K562 (cell line): ENCODE results near the gene CSNK1G2. TPM values are rescaled to one million over a fixed set of nuclear protein-coding genes. Genes with fewer than 3 reads are reported as not detected.
A peak's percentile ranks its signal among the peaks of the same experiment; 100 is the strongest.

Experiments
- ATAC-seq: fragments of 200-7000 bp; cut with Tn5 transposase; 3 replicates; pipeline ENCODE4 v1.9.1; 2020; ENCODE audit warnings: moderate library complexity
- BruUV-seq: library from RNA; stranded (reverse); fragments of 400-500 nt; replicated peaks from 2 replicates; lab custom pipeline; 2021; lab: Mats Ljungman, UMichigan
- CTCF ChIA-PET: fragments of 300-600 bp; formaldehyde crosslinking; extraction: SDS; loops from one replicate; lab custom pipeline; 2021; ENCODE audit warnings: low intra/inter-chr PET ratio; lab: Yijun Ruan, JAX
- POLR2A ChIA-PET: fragments of 300-600, 350-650 bp; sonication (Branson Sonifier 250); formaldehyde crosslinking; extraction: SDS; loops from one replicate; lab custom pipeline; 2021; ENCODE audit warnings: antibody characterized with exemption, inconsistent platforms; lab: Yijun Ruan, JAX
- DNase-seq, 4 experiments: peaks; one replicate each; pipeline versions ENCODE4 v3.0.0 to v3.0.0-alpha.2; 2011 to 2018; ENCODE audit warnings: low spot score in 3 of 4, mixed read lengths in 3 of 4; ENCODE audit errors: extremely low read depth in 1 of 4
- FAIRE-seq: peaks from 2 replicates; lab custom pipeline; 2011; peaks lifted over from hg19 to GRCh38; lab: Jason Lieb, UNC
- H2AFZ ChIP-seq: 2 replicates; pipeline ENCODE4 v1.6.0; 2011; ENCODE audit warnings: low read depth, low read length, control low read depth, inconsistent platforms
- H3K27ac ChIP-seq: fragments of 200-600 bp; 3 replicates; pipeline ENCODE4 v1.8.0; 2011; ENCODE audit warnings: low read depth, mild to moderate bottlenecking, control low read depth, inconsistent platforms, low read length, moderate library complexity, mixed read lengths; ENCODE audit errors: extremely low read depth
- H3K27me3 ChIP-seq, 2 experiments: fragments of 300-600 bp in 1 of 2; 2 replicates in 1 of 2; 3 replicates in 1 of 2; pipeline versions ENCODE4 v1.6.0 to v1.8.0; 2011; ENCODE audit warnings: inconsistent platforms in 2 of 2, low read length in 2 of 2, mild to moderate bottlenecking in 1 of 2, mixed read lengths in 1 of 2, moderate library complexity in 1 of 2; ENCODE audit not compliant: control insufficient read depth in 2 of 2, insufficient read depth in 2 of 2
- H3K36me3 ChIP-seq: fragments of 300-600 bp; 3 replicates; pipeline ENCODE4 v1.8.0; 2011; ENCODE audit warnings: mild to moderate bottlenecking, low read length, inconsistent platforms; ENCODE audit not compliant: control insufficient read depth, insufficient read depth
- H3K4me1 ChIP-seq, 2 experiments: fragments of 200-600 bp in 1 of 2; replicated peaks in 1 of 2; 2 replicates in 1 of 2; 3 replicates in 1 of 2; pipeline versions ENCODE4 v1.5.1 to v1.8.0; 2011; ENCODE audit warnings: inconsistent platforms in 2 of 2, low read length in 2 of 2, mild to moderate bottlenecking in 1 of 2, mixed read lengths in 1 of 2, moderate library complexity in 1 of 2; ENCODE audit not compliant: control insufficient read depth in 2 of 2, insufficient read depth in 2 of 2
- H3K4me2 ChIP-seq: 2 replicates; pipeline ENCODE4 v1.6.1; 2011; ENCODE audit warnings: low read length, control low read depth, inconsistent platforms, mixed read lengths; ENCODE audit not compliant: insufficient read depth
- H3K4me3 ChIP-seq: fragments of 200-600 bp; sonication (generic), shearing (Covaris generic); 2 replicates; pipeline ENCODE4 v1.5.1; 2016; ENCODE audit warnings: control low read depth, inconsistent platforms
- H3K79me2 ChIP-seq: fragments of 200-600 bp; 3 replicates; pipeline ENCODE4 v1.8.0; 2011; ENCODE audit warnings: low read length, inconsistent platforms; ENCODE audit not compliant: control insufficient read depth, insufficient read depth
- H3K9ac ChIP-seq, 2 experiments: 2 replicates each; pipeline versions ENCODE4 v1.6.0 to v1.6.1; 2011; ENCODE audit warnings: low read depth in 2 of 2, low read length in 2 of 2, control low read depth in 1 of 2, inconsistent platforms in 1 of 2, mild to moderate bottlenecking in 1 of 2, mixed read lengths in 1 of 2; ENCODE audit not compliant: insufficient read depth in 1 of 2
- H3K9me1 ChIP-seq: one replicate; pipeline ENCODE4 v1.6.0; 2011; ENCODE audit warnings: inconsistent platforms, mild to moderate bottlenecking, low read length, moderate library complexity; ENCODE audit not compliant: control insufficient read depth, insufficient read depth
- H3K9me3 ChIP-seq: replicated peaks from 2 replicates; pipeline ENCODE4 v1.5.1; 2011; ENCODE audit warnings: low read depth, low read length, inconsistent platforms; ENCODE audit not compliant: control insufficient read depth, insufficient read depth
- H4K20me1 ChIP-seq: replicated peaks from 2 replicates; pipeline ENCODE4 v1.6.1; 2011; ENCODE audit warnings: low read length, inconsistent platforms, mixed read lengths; ENCODE audit not compliant: control insufficient read depth, insufficient read depth
- CBFA2T3 ChIP-seq: fragments of 450-650 bp; IDR thresholded peaks from 2 replicates; pipeline ENCODE4 v1.6.1; 2017
- ELF1 ChIP-seq: fragments of 200-800 bp; sonication (Bioruptor generic); IDR thresholded peaks from 2 replicates; pipeline ENCODE4 v1.6.1; 2016; ENCODE audit warnings: missing genetic modification characterization, missing compliant biosample characterization
- HDAC3 ChIP-seq: fragments of 450-650 bp; IDR thresholded peaks from 2 replicates; pipeline ENCODE4 v1.6.1; 2018; ENCODE audit warnings: borderline replicate concordance, mild to moderate bottlenecking, moderate library complexity; ENCODE audit not compliant: partially characterized antibody
- PHB ChIP-seq: fragments of 250-450 bp; sonication (Bioruptor Pico); IDR thresholded peaks from 2 replicates; pipeline ENCODE4 v1.5.0; 2021
- PPARD ChIP-seq: fragments of 250-450 bp; sonication (Bioruptor Pico); IDR thresholded peaks from 2 replicates; pipeline ENCODE4 v1.8.0; 2022; ENCODE audit warnings: inconsistent platforms, mild to moderate bottlenecking, moderate library complexity
- RBM34 ChIP-seq: fragments of 200-400 bp; formaldehyde crosslinking; IDR thresholded peaks from 2 replicates; pipeline ENCODE4 v1.6.1; 2018; ENCODE audit warnings: low read length, borderline replicate concordance; ENCODE audit not compliant: insufficient read depth
- RCOR1 ChIP-seq, 2 experiments: IDR thresholded peaks; 2 replicates each; pipeline ENCODE4 v1.6.1; 2012; ENCODE audit warnings: low read depth in 2 of 2, low read length in 2 of 2, borderline replicate concordance in 1 of 2, improper control_type of control experiment in 1 of 2
- SNIP1 ChIP-seq: fragments of 450-650 bp; IDR thresholded peaks from 2 replicates; pipeline ENCODE4 v1.7.1; 2017; ENCODE audit warnings: low read depth, mild to moderate bottlenecking
- SREBF1 ChIP-seq: fragments of 150-350 bp; IDR thresholded peaks from 2 replicates; pipeline ENCODE4 v1.6.1; 2014; ENCODE audit warnings: antibody characterized with exemption, low read depth, low read length, borderline replicate concordance
- ZNF316 ChIP-seq: fragments of 450-650 bp; IDR thresholded peaks from 2 replicates; pipeline ENCODE4 v1.6.1; 2016
- ZNF695 ChIP-seq: fragments of 450-650 bp; formaldehyde crosslinking; IDR thresholded peaks from 2 replicates; pipeline ENCODE4 v1.4.0; 2020; ENCODE audit warnings: mild to moderate bottlenecking, moderate library complexity
- ZZZ3 ChIP-seq: fragments of 450-650 bp; IDR thresholded peaks from 2 replicates; pipeline ENCODE4 v1.6.1; 2016; ENCODE audit warnings: antibody characterized with exemption, mild to moderate bottlenecking, moderate library complexity
- WGBS: fragments of 100-300 bp; shearing (Covaris generic); methylation state at CpG from one replicate; pipeline ENCODE4 v1.1.6; 2016; ENCODE audit warnings: low coverage, mixed read lengths; ENCODE audit not compliant: insufficient coverage; ENCODE audit errors: missing lambda C conversion rate; 5-methylcytosine and 5-hydroxymethylcytosine counted together
- in situ Hi-C: fragments of 300-500 bp; cut with MboI; formaldehyde crosslinking; loops from 4 replicates; pipeline ENCODE4 v1.15.0; 2018; ENCODE audit warnings: inconsistent platforms, mixed read lengths
- intact Hi-C: fragments of 100-400 bp; cut with micrococcal nuclease; formaldehyde crosslinking; loops from 2 replicates; pipeline ENCODE4 v1.14.2; 2022
- polyA plus RNA-seq, 8 experiments: library from polyadenylated mRNA; depleted of rRNA in 4 of 8; stranded (reverse) in 5 of 8; unstranded in 3 of 8; fragments of >200 nt; fragmentation: Nextera tagmentation in 2 of 8; fragmentation: Illumina TruSeq in 1 of 8; extraction: Ambion mirVana in 2 of 8; extraction: Trizol in 1 of 8; gene quantifications; 2 replicates each; pipeline versions ENCODE4 v1.2.1 to v1.2.3, GENCODE V29; 2011 to 2014; ENCODE audit warnings: inconsistent platforms in 1 of 8, missing spikeins in 1 of 8
- total RNA-seq, 7 experiments: library from RNA; depleted of rRNA in 6 of 7; stranded (reverse); fragments of >200 nt in 6 of 7; fragmentation: Illumina TruSeq in 2 of 7; extraction: Trizol in 2 of 7; gene quantifications; 2 replicates each; pipeline versions ENCODE4 v1.2.1 to v1.2.3, GENCODE V29; 2011 to 2021; ENCODE audit warnings: low replicate concordance in 1 of 7
- TF ChIP-seq, protein P1 (sequence below): fragments of 250-450 bp; sonication (Bioruptor Pico); IDR thresholded peaks from 2 replicates; pipeline ENCODE4 v1.4.0; 2020; ENCODE audit warnings: mild to moderate bottlenecking, moderate library complexity, borderline replicate concordance
- TF ChIP-seq, protein P2 (sequence below): IDR thresholded peaks from 3 replicates; pipeline ENCODE4 v1.6.1; 2011; ENCODE audit warnings: borderline replicate concordance, mild to moderate bottlenecking; ENCODE audit not compliant: insufficient read length, insufficient read depth
- TF ChIP-seq, protein P3 (sequence below): fragments of 450-650 bp; formaldehyde crosslinking; IDR thresholded peaks from 2 replicates; pipeline ENCODE4 v1.4.0; 2020; ENCODE audit warnings: mild to moderate bottlenecking, moderate library complexity

CSNK1G2 gene
- total and polyA plus RNA-seq, 9 of the 15 experiments (the other 6 are each of a cell fraction or from before 2014, with no cell fraction given) = 0.48 to 119 (median 49.5) TPM

DNA sequence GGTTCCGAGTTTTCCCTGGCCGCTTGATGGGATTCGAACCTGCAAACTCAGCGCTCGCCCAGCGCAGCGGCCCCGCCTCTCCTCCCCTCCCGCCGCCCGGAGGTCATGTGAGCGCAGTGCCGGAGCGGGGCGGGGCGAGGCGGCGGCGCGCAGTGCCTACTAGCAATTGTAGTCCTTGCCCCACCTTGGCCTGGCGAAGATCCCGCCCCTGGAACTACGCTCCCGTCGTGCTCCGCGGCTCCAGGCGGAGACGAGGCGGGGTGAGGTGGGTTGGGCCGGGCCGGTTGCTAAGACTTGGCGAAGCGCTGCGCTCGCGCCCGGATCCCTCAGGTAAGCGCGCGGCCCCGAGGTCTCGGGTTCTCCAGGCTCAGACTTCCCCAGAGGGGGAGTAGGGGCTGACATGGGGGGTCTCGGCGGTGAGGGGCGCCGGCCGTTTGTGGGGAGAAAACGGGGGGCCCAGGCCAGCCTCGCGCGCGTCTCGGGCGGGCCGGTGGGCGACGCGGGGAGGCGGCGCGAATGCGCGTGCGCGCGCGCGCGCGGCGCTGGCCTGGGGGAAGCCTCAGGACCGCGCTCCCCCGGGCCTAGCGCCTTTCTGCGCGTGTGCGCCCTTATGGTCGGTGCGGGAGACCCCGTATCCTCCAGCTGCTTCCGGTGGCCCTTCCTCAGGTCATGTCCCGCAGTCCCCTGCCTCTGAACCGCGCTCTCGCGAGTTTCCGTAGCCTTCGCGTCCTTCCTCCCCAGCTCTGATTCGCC is 35.7 kb upstream of the CSNK1G2 start, which contains the start of the genes ADAT3 and SCAMP4:
Gene ADAT3 (plus strand): TSS at position 290 of the 753 bp plus-strand sequence. CDS start 6,649 bp downstream, outside the sequence.
Gene SCAMP4 (plus strand): TSS at position 290 of the 753 bp plus-strand sequence. CDS start 9,621 bp downstream, outside the sequence.
- Histone ChIP-seq H4K20me1 (no peaks in the 10 kb centered on the region; the same call in 1 of the 2 replicates), H3K79me2 (peaks cover 47% of the 10 kb centered on the region), H3K4me2 (peak within 1 kb of the TSS; percentile 99), H3K9me1 (no peaks in the 10 kb centered on the region), H3K4me1 (peaks cover 16 to 53% of the 10 kb centered on the region in 2 experiments; a peak in 4 of 5 replicates), H3K27ac (peak within 1 kb of the TSS; percentile 85), H3K4me3 (peak within 1 kb of the TSS; percentile 81), H3K27me3 (no peaks in the 10 kb centered on the region), H3K9ac (peak within 1 kb of the TSS; percentile 91 to 94), H3K36me3 (peaks cover 28% of the 10 kb centered on the region; the same call in 1 of the 3 replicates), H2AFZ (peak within 1 kb of the TSS; percentile 84), H3K9me3 (no peaks in the 10 kb centered on the region)
- POLR2A ChIA-PET = interaction anchor here (0.6 to 1.2 kb wide), 4 partner anchors 22 to 1524 kb away, joined by 3 to 4 read pairs (median 3); no protein-coding TSS in a partner anchor
- CTCF ChIA-PET = no interaction called here
- FAIRE-seq (peak; percentile 94), DNase-seq (peak; percentile 93 to 99 (median 96)), ATAC-seq (peak; percentile 99)
- BruUV-seq = no TSS peak
- intact Hi-C loops (no loop called here), in situ Hi-C loops (no loop called here)
- WGBS = under 1% methylated on average over 54 of the region's 92 CpGs
- TF ChIP-seq ELF1 (tag) = 0 out of 2 replicates have a peak, but pooled peaks have one; percentile 36
- TF ChIP-seq, protein P1, sequence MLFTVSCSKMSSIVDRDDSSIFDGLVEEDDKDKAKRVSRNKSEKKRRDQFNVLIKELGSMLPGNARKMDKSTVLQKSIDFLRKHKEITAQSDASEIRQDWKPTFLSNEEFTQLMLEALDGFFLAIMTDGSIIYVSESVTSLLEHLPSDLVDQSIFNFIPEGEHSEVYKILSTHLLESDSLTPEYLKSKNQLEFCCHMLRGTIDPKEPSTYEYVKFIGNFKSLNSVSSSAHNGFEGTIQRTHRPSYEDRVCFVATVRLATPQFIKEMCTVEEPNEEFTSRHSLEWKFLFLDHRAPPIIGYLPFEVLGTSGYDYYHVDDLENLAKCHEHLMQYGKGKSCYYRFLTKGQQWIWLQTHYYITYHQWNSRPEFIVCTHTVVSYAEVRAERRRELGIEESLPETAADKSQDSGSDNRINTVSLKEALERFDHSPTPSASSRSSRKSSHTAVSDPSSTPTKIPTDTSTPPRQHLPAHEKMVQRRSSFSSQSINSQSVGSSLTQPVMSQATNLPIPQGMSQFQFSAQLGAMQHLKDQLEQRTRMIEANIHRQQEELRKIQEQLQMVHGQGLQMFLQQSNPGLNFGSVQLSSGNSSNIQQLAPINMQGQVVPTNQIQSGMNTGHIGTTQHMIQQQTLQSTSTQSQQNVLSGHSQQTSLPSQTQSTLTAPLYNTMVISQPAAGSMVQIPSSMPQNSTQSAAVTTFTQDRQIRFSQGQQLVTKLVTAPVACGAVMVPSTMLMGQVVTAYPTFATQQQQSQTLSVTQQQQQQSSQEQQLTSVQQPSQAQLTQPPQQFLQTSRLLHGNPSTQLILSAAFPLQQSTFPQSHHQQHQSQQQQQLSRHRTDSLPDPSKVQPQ (CRISPR knock-in tag) = no peak
- TF ChIP-seq CBFA2T3 = no peak
- 0 out of 2 replicates have a peak, but pooled peaks have one; percentile 20 for TF ChIP-seq SREBF1
- no peak for TF ChIP-seq SNIP1
- no peak for TF ChIP-seq ZZZ3
- no peak for TF ChIP-seq PHB (CRISPR knock-in tag)
- no peak for TF ChIP-seq RBM34
- no peak for TF ChIP-seq ZNF695
- no peak for TF ChIP-seq PPARD (CRISPR knock-in tag)
- TF ChIP-seq, protein P2, sequence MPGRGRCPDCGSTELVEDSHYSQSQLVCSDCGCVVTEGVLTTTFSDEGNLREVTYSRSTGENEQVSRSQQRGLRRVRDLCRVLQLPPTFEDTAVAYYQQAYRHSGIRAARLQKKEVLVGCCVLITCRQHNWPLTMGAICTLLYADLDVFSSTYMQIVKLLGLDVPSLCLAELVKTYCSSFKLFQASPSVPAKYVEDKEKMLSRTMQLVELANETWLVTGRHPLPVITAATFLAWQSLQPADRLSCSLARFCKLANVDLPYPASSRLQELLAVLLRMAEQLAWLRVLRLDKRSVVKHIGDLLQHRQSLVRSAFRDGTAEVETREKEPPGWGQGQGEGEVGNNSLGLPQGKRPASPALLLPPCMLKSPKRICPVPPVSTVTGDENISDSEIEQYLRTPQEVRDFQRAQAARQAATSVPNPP = no peak
- TF ChIP-seq HDAC3 = no peak
- TF ChIP-seq RCOR1 (IDR thresholded peaks at IDR 0.05; ENCODE audit: borderline replicate concordance in 1 of 2, low read depth in 2 of 2, low read length in 2 of 2) = peak in 1 of 2 experiments; percentile 59; a peak in 2 of 4 replicates
- TF ChIP-seq, protein P3, sequence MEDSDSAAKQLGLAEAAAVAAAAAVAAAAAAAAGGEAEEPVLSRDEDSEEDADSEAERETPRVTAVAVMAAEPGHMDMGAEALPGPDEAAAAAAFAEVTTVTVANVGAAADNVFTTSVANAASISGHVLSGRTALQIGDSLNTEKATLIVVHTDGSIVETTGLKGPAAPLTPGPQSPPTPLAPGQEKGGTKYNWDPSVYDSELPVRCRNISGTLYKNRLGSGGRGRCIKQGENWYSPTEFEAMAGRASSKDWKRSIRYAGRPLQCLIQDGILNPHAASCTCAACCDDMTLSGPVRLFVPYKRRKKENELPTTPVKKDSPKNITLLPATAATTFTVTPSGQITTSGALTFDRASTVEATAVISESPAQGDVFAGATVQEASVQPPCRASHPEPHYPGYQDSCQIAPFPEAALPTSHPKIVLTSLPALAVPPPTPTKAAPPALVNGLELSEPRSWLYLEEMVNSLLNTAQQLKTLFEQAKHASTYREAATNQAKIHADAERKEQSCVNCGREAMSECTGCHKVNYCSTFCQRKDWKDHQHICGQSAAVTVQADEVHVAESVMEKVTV (CRISPR knock-in tag) = no peak
- TF ChIP-seq ZNF316 = 0 out of 2 replicates have a peak, but pooled peaks have one; percentile 24
